HG03558 (cell line): ENCODE data around the gene WASF2.
"Not testable (repeated sequence)": the region's sequence is repeated elsewhere in the genome, so short reads cannot be mapped to it uniquely, and the experiment has no call there.

Experiments
- ATAC-seq: cut with Tn5 transposase; IDR thresholded peaks from one replicate; pipeline ENCODE4 v1.9.1; 2021; ENCODE audit warnings: moderate number of reproducible peaks; ENCODE audit not compliant: unreplicated experiment; ENCODE audit errors: extremely low read depth

The WASF2 gene

GRCh38 chr1:27430903-27431600 is 58.9 kb downstream of the WASF2 start:
- ATAC-seq, result no peak

GRCh38 chr1:27429029-27429425 is 60.9 kb downstream of the WASF2 start:
- ATAC-seq, result no peak

- no peak for ATAC-seq
These were observed 61.5 kb downstream of the WASF2 start for GRCh38 chr1:27428316-27429028.

GRCh38 chr1:27427816-27428315 is 62.1 kb downstream of the WASF2 start:
- ATAC-seq, result no peak

- no peak for ATAC-seq
These were observed 62.6 kb downstream of the WASF2 start for GRCh38 chr1:27427329-27427728.

- ATAC-seq, result no peak
These were observed 66.3 kb downstream of the WASF2 start for GRCh38 chr1:27423709-27424108.

- peak; percentile 45 for ATAC-seq
These were observed 71.4 kb downstream of the WASF2 start for GRCh38 chr1:27418326-27419185.

- no peak for ATAC-seq
These were observed 72.3 kb downstream of the WASF2 start for GRCh38 chr1:27417713-27418112.

GRCh38 chr1:27416387-27417111 is 73.4 kb downstream of the WASF2 start:
- ATAC-seq, result no peak

GRCh38 chr1:27414091-27414490 is 75.9 kb downstream of the WASF2 start:
- no peak for ATAC-seq

- no peak for ATAC-seq
These were observed 77.0 kb downstream of the WASF2 start for GRCh38 chr1:27413004-27413403.

GRCh38 chr1:27412502-27412901 is 77.5 kb downstream of the WASF2 start:
- no peak for ATAC-seq

GRCh38 chr1:27410709-27411108 is 79.3 kb downstream of the WASF2 start:
- ATAC-seq, result no peak

GRCh38 chr1:27409669-27410068 is 80.3 kb downstream of the WASF2 start:
- no peak for ATAC-seq

- ATAC-seq, result no peak
These were observed 81.8 kb downstream of the WASF2 start for GRCh38 chr1:27408151-27408550.

GRCh38 chr1:27406791-27407190 is 83.2 kb downstream of the WASF2 start:
- ATAC-seq, result not testable (repeated sequence)

GRCh38 chr1:27406362-27406680 is 83.6 kb downstream of the WASF2 start:
- ATAC-seq, result no peak

- not testable (repeated sequence) for ATAC-seq
These were observed 84.2 kb downstream of the WASF2 start for GRCh38 chr1:27405598-27406361.

- ATAC-seq, result no peak
These were observed 84.9 kb downstream of the WASF2 start for GRCh38 chr1:27405074-27405473.

GRCh38 chr1:27403931-27404330 is 86.0 kb downstream of the WASF2 start:
- no peak for ATAC-seq
